Measurements from ENCODE around the gene NTM.

DNA sequence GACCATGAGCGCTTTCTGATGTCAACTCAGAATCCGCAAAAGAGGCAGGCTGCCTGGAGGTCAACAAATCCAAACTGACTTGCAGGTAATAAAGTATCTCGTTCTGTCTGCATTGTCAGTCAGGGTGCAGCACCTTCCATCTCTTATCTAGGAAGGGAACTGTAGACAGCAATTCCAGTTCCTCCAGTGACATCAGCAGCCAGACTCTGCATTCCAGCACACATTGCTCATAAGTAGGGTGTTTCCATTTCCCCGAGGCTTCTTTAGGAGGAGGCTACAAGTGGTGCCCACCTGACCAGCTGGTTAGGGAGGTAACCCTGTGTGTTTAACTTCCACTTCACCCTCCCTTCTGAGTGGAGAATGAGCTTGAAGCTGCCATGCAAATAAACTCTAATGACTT lies 53.3 kb downstream of the NTM start:
- TF ChIP-seq, protein P1, sequence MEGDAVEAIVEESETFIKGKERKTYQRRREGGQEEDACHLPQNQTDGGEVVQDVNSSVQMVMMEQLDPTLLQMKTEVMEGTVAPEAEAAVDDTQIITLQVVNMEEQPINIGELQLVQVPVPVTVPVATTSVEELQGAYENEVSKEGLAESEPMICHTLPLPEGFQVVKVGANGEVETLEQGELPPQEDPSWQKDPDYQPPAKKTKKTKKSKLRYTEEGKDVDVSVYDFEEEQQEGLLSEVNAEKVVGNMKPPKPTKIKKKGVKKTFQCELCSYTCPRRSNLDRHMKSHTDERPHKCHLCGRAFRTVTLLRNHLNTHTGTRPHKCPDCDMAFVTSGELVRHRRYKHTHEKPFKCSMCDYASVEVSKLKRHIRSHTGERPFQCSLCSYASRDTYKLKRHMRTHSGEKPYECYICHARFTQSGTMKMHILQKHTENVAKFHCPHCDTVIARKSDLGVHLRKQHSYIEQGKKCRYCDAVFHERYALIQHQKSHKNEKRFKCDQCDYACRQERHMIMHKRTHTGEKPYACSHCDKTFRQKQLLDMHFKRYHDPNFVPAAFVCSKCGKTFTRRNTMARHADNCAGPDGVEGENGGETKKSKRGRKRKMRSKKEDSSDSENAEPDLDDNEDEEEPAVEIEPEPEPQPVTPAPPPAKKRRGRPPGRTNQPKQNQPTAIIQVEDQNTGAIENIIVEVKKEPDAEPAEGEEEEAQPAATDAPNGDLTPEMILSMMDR (conservative IDR thresholded peaks at IDR 0.05 in 1 of 2, IDR thresholded peaks at IDR 0.05 in 1 of 2; ENCODE audit: low read depth in 1 of 2, low read length in 2 of 2), result no peak
- TF ChIP-seq EZH2 (IDR thresholded peaks at IDR 0.05; ENCODE audit: low read length, missing control alignments), result no peak
